Heart left ventricle (tissue), 16 donors: Measurements from ENCODE around the gene ARL3. TPM values are rescaled to one million over a fixed set of nuclear protein-coding genes. Genes with fewer than 3 reads are reported as not detected.
A peak's percentile ranks its signal among the peaks of the same experiment; 100 is the strongest.

Experiments used
- ATAC-seq, 4 donors: fragments of 200-7000 bp; cut with Tn5 transposase; one replicate each; pipeline ENCODE4 v1.9.1; 2020 to 2022; ENCODE audit warnings: moderate library complexity in 4 of 4, mild to moderate bottlenecking in 3 of 4, moderate number of reproducible peaks in 1 of 4
- DNase-seq, 5 donors: peaks; one replicate each; pipeline ENCODE4 v3.0.0-alpha.2; 2020
- H3K27ac ChIP-seq, 12 donors: fragments of 200-600 bp; sonication (generic) in 4 of 12; one replicate each; pipeline versions ENCODE4 v1.5.0 to v1.8.0; 2016 to 2022; ENCODE audit warnings: mild to moderate bottlenecking in 2 of 12
- H3K27me3 ChIP-seq, 9 donors: fragments of 200-600 bp; sonication (generic) in 2 of 9; one replicate each; pipeline versions ENCODE4 v1.5.1 to v1.8.0; 2016 to 2022; ENCODE audit warnings: mild to moderate bottlenecking in 3 of 9
- H3K36me3 ChIP-seq, 9 donors: fragments of 200-600 bp; sonication (generic) in 2 of 9; one replicate each; pipeline versions ENCODE4 v1.5.0 to v1.8.0; 2018 to 2022; ENCODE audit warnings: mild to moderate bottlenecking in 2 of 9
- H3K4me1 ChIP-seq, 12 donors: fragments of 200-600 bp; sonication (generic) in 4 of 12; one replicate each; pipeline versions ENCODE4 v1.5.0 to v1.8.0; 2016 to 2022; ENCODE audit warnings: mild to moderate bottlenecking in 3 of 12
- H3K4me3 ChIP-seq, 12 donors: fragments of 200-600 bp; sonication (generic) in 4 of 12; one replicate each; pipeline versions ENCODE4 v1.5.0 to v1.8.0; 2017 to 2022; ENCODE audit warnings: mild to moderate bottlenecking in 9 of 12, moderate library complexity in 4 of 12
- H3K9me3 ChIP-seq, 12 donors: fragments of 200-600 bp; sonication (generic) in 4 of 12; one replicate each; pipeline versions ENCODE4 v1.5.0 to v1.8.0; 2016 to 2022; ENCODE audit warnings: mild to moderate bottlenecking in 1 of 12
- POLR2A ChIP-seq, 2 donors: fragments of 450-650 bp; IDR thresholded peaks; one replicate each; pipeline ENCODE4 v1.6.1; 2017; ENCODE audit warnings: antibody characterized with exemption in 2 of 2, mild to moderate bottlenecking in 2 of 2, moderate library complexity in 2 of 2
- WGBS, 4 donors: extraction: QIAGEN DNeasy Blood & Tissue Kit in 2 of 4; methylation state at CpG; one replicate each; pipeline versions ENCODE4 v1.1.5 to v1.1.7; 2013 to 2018; 5-methylcytosine and 5-hydroxymethylcytosine counted together
- intact Hi-C, 10 donors: fragments of 100-400 bp; cut with DNase I; formaldehyde crosslinking; loops; one replicate each; pipeline versions ENCODE4 v1.11.1 to v1.14.2; 2022
- polyA plus RNA-seq, 2 donors: library from polyadenylated mRNA; stranded (reverse); fragments of 200-250 nt; gene quantifications; one replicate each; pipeline ENCODE4 v1.2.3, GENCODE V29; 2013
- total RNA-seq, 9 donors: library from RNA; depleted of rRNA in 2 of 9; stranded (reverse); fragments of >200 nt in 2 of 9; fragmentation: NEBNext Ultra II Directional in 3 of 9; extraction: Animal tissue kit (Norgen Biotek cat#: 25700) in 3 of 9; gene quantifications; one replicate each; pipeline versions ENCODE4 v1.1.0 to v1.2.4, GENCODE V29; 2016 to 2023
- TF ChIP-seq, protein P1 (sequence below), 12 donors: fragments of 200-600 bp; sonication (generic) in 4 of 12; IDR thresholded peaks; one replicate each; pipeline versions ENCODE4 v1.5.0 to v1.8.0; 2018 to 2022; ENCODE audit warnings: antibody characterized with exemption in 12 of 12, mild to moderate bottlenecking in 5 of 12
- donor health status: ischemic (EF 13 %, LVEDD 7.1; RV severe dilation, severe dysfunction).
- donor health status: healthy with polysubstance abuse.
- donor health status: DM: no; HTN: yes; CAD: no.
- donor health status: DM: no; HTN: no; CAD: no.
- donor health status: ischemic (EF 25% LVEDD 6.9; RV normal size, moderate dysfunction).
- donor health status: ischemic (EF 25% LVEDD 5.7; RV mildly dilated, moderate dysfunction).
- donor health status: healthy.
- donor health status: DM: yes; HTN: yes; CAD: no.
- donor health status: ischemic (EF 35%, LVEDD 5.7; RV mildly dilated, moderate dysfunction).
- donor health status: nonischemic (EF 11% LVEDD 7.7; RV severe dilation, severe dysfunction).
- donor health status: DM: yes; HTN: yes; CAD: no.
- donor health status: PGD.
- donor health status: ischemic (EF 29% LVEDD 5.4; RV normal size, mild dysfunction).
- donor health status: nonischemic (EF 23%, LVEDD 6.1; RV moderate dilation, normal function).

ARL3 gene
- total and polyA plus RNA-seq, 11 donors, result 5.8 to 19.3 (median 12.6) TPM

DNA sequence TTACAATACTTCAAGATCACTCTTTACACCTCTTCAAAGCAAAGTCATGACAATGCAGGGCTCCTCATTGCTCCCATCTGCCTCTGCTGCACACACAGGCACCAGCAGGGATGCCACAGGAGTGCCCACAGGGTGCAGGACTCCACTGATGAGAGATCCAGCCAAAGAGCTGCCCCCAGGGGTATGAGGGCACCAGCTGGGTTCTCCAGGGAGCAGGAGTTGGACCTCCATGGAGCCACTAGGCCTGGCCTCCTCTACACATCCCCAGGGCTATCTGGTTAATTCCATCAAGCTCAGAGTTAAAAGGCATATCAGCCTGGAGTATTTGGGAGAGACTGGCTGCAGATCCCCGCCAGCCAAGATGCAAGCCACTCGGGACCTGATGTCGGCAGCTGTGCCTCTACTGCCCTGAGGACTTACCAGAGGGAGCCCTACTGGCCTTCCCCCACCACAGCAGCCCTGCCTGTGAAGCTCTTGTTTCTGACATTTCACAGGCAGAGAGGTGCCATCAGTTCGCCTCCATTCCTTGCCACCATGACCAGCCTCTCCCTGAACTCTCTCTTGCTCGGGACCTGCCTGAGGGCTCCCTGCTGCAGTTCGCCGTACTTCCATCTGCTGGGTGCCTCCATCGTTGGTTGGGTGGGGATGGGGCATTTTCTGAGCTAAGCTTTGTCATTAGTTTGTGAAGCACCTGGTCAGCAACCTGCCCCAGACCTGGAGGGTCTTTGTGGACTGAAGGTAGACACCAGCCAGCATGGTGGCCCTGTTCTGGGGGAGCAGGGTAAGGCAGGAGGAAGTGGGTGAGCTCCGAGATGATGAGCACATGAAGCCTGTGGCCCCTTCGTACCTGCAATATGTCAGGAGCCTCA is 82.4 kb downstream of the ARL3 start:
- Histone ChIP-seq H3K27me3 (no peaks in the 10 kb centered on the region), H3K36me3 (peaks cover 0 to 20% (median 8%) of the 10 kb centered on the region in 9 donors), H3K27ac (peak overlapping the region in 10 of 12 donors; percentile 68 to 91 (median 79)), H3K4me3 (no peak overlapping the region), H3K9me3 (no peaks in the 10 kb centered on the region), H3K4me1 (peaks cover 23 to 88% (median 63%) of the 10 kb centered on the region in 12 donors)
- ATAC-seq (no peak), DNase-seq (peak in 2 of 5 donors; percentile 20 to 25)
- TF ChIP-seq POLR2A (IDR thresholded peaks at IDR 0.05), result no peak
- TF ChIP-seq, protein P1, sequence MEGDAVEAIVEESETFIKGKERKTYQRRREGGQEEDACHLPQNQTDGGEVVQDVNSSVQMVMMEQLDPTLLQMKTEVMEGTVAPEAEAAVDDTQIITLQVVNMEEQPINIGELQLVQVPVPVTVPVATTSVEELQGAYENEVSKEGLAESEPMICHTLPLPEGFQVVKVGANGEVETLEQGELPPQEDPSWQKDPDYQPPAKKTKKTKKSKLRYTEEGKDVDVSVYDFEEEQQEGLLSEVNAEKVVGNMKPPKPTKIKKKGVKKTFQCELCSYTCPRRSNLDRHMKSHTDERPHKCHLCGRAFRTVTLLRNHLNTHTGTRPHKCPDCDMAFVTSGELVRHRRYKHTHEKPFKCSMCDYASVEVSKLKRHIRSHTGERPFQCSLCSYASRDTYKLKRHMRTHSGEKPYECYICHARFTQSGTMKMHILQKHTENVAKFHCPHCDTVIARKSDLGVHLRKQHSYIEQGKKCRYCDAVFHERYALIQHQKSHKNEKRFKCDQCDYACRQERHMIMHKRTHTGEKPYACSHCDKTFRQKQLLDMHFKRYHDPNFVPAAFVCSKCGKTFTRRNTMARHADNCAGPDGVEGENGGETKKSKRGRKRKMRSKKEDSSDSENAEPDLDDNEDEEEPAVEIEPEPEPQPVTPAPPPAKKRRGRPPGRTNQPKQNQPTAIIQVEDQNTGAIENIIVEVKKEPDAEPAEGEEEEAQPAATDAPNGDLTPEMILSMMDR (IDR thresholded peaks at IDR 0.05), result no peak
- 87 to 93% (median 89%) methylated on average over 8 to 10 of the region's 10 CpGs for WGBS, 4 donors
- intact Hi-C loops, result no loop called here

GRCh38 chr10:102630663-102631062 is 83.5 kb downstream of the ARL3 start:
- Histone ChIP-seq H3K27me3 (no peaks in the 10 kb centered on the region), H3K9me3 (no peaks in the 10 kb centered on the region), H3K36me3 (peaks cover 0 to 20% (median 8%) of the 10 kb centered on the region in 9 donors), H3K4me1 (peaks cover 23 to 97% (median 73%) of the 10 kb centered on the region in 12 donors), H3K4me3 (no peak overlapping the region), H3K27ac (peak overlapping the region in 3 of 12 donors; percentile 5 to 92 (median 90))
- ATAC-seq (no peak), DNase-seq (peak in 1 of 5 donors; percentile 13)
- TF ChIP-seq, protein P1 (IDR thresholded peaks at IDR 0.05), result no peak
- TF ChIP-seq POLR2A (IDR thresholded peaks at IDR 0.05), result no peak
- 83 to 91% (median 87%) methylated on average over 6 of the region's 6 CpGs for WGBS, 4 donors
- intact Hi-C loops, result no loop called here

- Histone ChIP-seq H3K9me3 (no peaks in the 10 kb centered on the region), H3K27me3 (no peaks in the 10 kb centered on the region), H3K4me1 (peaks cover 23 to 97% (median 80%) of the 10 kb centered on the region in 12 donors), H3K4me3 (no peak overlapping the region), H3K27ac (peak overlapping the region in 11 of 12 donors; percentile 10 to 92 (median 85)), H3K36me3 (peaks cover 0 to 20% (median 8%) of the 10 kb centered on the region in 9 donors)
- TF ChIP-seq, protein P1 (IDR thresholded peaks at IDR 0.05), result no peak
- TF ChIP-seq POLR2A (IDR thresholded peaks at IDR 0.05), result no peak
- ATAC-seq, result no peak
- WGBS, 4 donors, result 67 to 80% (median 73%) methylated on average over 15 to 22 of the region's 22 CpGs
- intact Hi-C loops, result no loop called here
- DNase-seq, result peak in 2 of 5 donors; percentile 38 to 56
These were observed 84.3 kb downstream of the ARL3 start for GRCh38 chr10:102629661-102630614.
